PC-9 (cell line): ENCODE measurements around the gene COMMD10.

ENCODE experiments used
- CTCF ChIP-seq: fragments of 200-600 bp; sonication (generic); conservative IDR thresholded peaks from 2 replicates; pipeline ENCODE4 v1.6.1; 2017; ENCODE audit warnings: mixed run types, antibody characterized with exemption, mild to moderate bottlenecking, moderate library complexity
- EZH2 ChIP-seq: fragments of 200-600 bp; sonication (generic); IDR thresholded peaks from 2 replicates; pipeline ENCODE4 v1.8.0; 2017; ENCODE audit warnings: antibody characterized with exemption, low read depth

- TF ChIP-seq CTCF (no peak), EZH2 (no peak)
These were observed 38.6 kb upstream of the COMMD10 start for GRCh38 chr5:116046261-116046660.
